GM23338 (cell line): ENCODE measurements around the gene PROB1.

Experiments
- CTCF ChIP-seq, 2 experiments: fragments of 200-600 bp in 1 of 2; sonication (generic) in 1 of 2; conservative IDR thresholded peaks; 2 replicates each; pipeline versions ENCODE4 v1.5.1 to v1.6.1; 2016 to 2017; ENCODE audit warnings: antibody characterized with exemption in 2 of 2, low read depth in 2 of 2, mild to moderate bottlenecking in 2 of 2, moderate library complexity in 1 of 2
- EZH2 ChIP-seq: fragments of 200-600 bp; sonication (generic); IDR thresholded peaks from one replicate; pipeline ENCODE4 v1.8.0; 2017; ENCODE audit warnings: antibody characterized with exemption, mild to moderate bottlenecking, low read depth; ENCODE audit not compliant: unreplicated experiment
- EZH2phosphoT487 ChIP-seq: fragments of 200-600 bp; sonication (generic); IDR thresholded peaks from one replicate; pipeline ENCODE4 v1.8.1; 2018; ENCODE audit warnings: antibody characterized with exemption; ENCODE audit not compliant: unreplicated experiment
- NANOG ChIP-seq: IDR thresholded peaks from 2 replicates; pipeline ENCODE4 v1.6.1; 2016; ENCODE audit warnings: antibody characterized with exemption, borderline replicate concordance
- POLR2AphosphoS5 ChIP-seq: IDR thresholded peaks from 2 replicates; pipeline ENCODE4 v1.6.1; 2016; ENCODE audit warnings: antibody characterized with exemption, low read depth
- ZNF114 ChIP-seq: fragments of 250-450 bp; sonication (Bioruptor Pico); IDR thresholded peaks from 2 replicates; pipeline ENCODE4 v1.5.0; 2020; ENCODE audit warnings: mild to moderate bottlenecking, moderate library complexity
- TF ChIP-seq, protein P1 (sequence below): IDR thresholded peaks from one replicate; pipeline ENCODE4 v1.6.1; 2018; ENCODE audit warnings: antibody characterized with exemption; ENCODE audit not compliant: unreplicated experiment

- TF ChIP-seq, protein P1, sequence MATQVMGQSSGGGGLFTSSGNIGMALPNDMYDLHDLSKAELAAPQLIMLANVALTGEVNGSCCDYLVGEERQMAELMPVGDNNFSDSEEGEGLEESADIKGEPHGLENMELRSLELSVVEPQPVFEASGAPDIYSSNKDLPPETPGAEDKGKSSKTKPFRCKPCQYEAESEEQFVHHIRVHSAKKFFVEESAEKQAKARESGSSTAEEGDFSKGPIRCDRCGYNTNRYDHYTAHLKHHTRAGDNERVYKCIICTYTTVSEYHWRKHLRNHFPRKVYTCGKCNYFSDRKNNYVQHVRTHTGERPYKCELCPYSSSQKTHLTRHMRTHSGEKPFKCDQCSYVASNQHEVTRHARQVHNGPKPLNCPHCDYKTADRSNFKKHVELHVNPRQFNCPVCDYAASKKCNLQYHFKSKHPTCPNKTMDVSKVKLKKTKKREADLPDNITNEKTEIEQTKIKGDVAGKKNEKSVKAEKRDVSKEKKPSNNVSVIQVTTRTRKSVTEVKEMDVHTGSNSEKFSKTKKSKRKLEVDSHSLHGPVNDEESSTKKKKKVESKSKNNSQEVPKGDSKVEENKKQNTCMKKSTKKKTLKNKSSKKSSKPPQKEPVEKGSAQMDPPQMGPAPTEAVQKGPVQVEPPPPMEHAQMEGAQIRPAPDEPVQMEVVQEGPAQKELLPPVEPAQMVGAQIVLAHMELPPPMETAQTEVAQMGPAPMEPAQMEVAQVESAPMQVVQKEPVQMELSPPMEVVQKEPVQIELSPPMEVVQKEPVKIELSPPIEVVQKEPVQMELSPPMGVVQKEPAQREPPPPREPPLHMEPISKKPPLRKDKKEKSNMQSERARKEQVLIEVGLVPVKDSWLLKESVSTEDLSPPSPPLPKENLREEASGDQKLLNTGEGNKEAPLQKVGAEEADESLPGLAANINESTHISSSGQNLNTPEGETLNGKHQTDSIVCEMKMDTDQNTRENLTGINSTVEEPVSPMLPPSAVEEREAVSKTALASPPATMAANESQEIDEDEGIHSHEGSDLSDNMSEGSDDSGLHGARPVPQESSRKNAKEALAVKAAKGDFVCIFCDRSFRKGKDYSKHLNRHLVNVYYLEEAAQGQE: no peak
- TF ChIP-seq EZH2: no peak
- no peak for TF ChIP-seq CTCF (conservative IDR thresholded peaks at IDR 0.05; ENCODE audit: low read depth in 2 of 2)
- no peak for TF ChIP-seq POLR2AphosphoS5
- no peak for TF ChIP-seq NANOG
- no peak for TF ChIP-seq ZNF114 (CRISPR knock-in tag)
- TF ChIP-seq EZH2phosphoT487: no peak
Observed at GRCh38 chr5:139413153-139413552, 18.2 kb upstream of the PROB1 start.
